Coronary artery (tissue), 2 donors: ENCODE measurements around the gene RFTN1.

Source experiments
- DNase-seq: peaks from one replicate; pipeline ENCODE4 v3.0.0-alpha.2; 2017; ENCODE audit warnings: low spot score
- H3K27ac ChIP-seq, 2 donors: fragments of 200-600 bp; sonication (generic); one replicate each; pipeline ENCODE4 v1.5.1; 2016 to 2019
- H3K4me3 ChIP-seq: fragments of 200-600 bp; sonication (generic); 2 replicates; pipeline ENCODE4 v1.5.1; 2016; ENCODE audit warnings: mild to moderate bottlenecking, moderate library complexity
- TF ChIP-seq, protein P1 (sequence below): fragments of 200-600 bp; sonication (generic); IDR thresholded peaks from one replicate; pipeline ENCODE4 v1.5.1; 2019; ENCODE audit warnings: antibody characterized with exemption

RFTN1 gene

GRCh38 chr3:16428612-16429011 is 84.9 kb downstream of the RFTN1 start:
- Histone ChIP-seq H3K27ac (no peak overlapping the region), H3K4me3 (no peak overlapping the region)
- TF ChIP-seq, protein P1, sequence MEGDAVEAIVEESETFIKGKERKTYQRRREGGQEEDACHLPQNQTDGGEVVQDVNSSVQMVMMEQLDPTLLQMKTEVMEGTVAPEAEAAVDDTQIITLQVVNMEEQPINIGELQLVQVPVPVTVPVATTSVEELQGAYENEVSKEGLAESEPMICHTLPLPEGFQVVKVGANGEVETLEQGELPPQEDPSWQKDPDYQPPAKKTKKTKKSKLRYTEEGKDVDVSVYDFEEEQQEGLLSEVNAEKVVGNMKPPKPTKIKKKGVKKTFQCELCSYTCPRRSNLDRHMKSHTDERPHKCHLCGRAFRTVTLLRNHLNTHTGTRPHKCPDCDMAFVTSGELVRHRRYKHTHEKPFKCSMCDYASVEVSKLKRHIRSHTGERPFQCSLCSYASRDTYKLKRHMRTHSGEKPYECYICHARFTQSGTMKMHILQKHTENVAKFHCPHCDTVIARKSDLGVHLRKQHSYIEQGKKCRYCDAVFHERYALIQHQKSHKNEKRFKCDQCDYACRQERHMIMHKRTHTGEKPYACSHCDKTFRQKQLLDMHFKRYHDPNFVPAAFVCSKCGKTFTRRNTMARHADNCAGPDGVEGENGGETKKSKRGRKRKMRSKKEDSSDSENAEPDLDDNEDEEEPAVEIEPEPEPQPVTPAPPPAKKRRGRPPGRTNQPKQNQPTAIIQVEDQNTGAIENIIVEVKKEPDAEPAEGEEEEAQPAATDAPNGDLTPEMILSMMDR: no peak
- DNase-seq: no peak

GRCh38 chr3:16427103-16427965 is 86.2 kb downstream of the RFTN1 start:
- Histone ChIP-seq H3K27ac (peak overlapping the region; percentile 50 to 75), H3K4me3 (no peak overlapping the region)
- TF ChIP-seq, protein P1: no peak
- DNase-seq: no peak

DNA sequence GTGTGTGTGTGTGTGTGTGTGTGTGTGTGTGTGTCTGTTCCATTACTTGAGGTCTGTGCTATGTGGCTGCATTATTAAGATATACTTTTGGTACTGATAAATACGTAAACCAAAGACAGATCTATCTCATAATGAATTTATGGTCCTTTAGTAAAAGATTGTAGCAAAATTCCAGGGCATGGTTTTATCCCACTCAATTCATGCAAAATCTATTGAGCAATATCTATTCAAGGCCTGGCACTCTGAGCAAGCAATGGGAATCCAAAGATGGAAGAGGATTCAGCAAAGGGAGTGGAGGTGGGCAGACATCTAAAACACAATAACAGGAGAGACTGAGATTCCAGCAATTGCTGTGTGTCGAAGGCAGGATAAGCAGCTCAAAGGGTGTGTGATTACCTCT is 86.8 kb downstream of the RFTN1 start:
- TF ChIP-seq, protein P1: no peak
- H3K27ac ChIP-seq: peak overlapping the region in 1 of 2 donors; percentile 50
- no peak for DNase-seq
- H3K4me3 ChIP-seq: no peak overlapping the region

DNA sequence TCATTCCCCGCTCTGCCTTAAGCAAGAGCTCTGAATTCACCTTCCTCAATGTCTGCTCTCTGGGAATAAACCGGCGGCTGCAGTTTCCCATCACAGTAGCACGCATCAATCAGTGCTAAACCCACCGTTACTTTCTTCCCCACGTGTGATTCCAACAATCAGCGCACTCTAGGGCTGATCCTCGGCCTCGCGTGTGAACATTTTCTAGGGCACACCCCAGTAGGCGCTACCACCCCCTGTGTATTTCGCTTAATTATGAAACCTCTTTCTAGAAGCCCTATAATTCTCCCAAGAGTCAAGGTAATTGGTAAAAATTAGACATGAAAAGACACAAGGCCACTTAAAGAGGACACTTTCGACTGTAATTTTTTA is 87.5 kb downstream of the RFTN1 start:
- no peak overlapping the region for H3K4me3 ChIP-seq
- H3K27ac ChIP-seq: no peak overlapping the region
- TF ChIP-seq, protein P1: no peak
- no peak for DNase-seq

DNA sequence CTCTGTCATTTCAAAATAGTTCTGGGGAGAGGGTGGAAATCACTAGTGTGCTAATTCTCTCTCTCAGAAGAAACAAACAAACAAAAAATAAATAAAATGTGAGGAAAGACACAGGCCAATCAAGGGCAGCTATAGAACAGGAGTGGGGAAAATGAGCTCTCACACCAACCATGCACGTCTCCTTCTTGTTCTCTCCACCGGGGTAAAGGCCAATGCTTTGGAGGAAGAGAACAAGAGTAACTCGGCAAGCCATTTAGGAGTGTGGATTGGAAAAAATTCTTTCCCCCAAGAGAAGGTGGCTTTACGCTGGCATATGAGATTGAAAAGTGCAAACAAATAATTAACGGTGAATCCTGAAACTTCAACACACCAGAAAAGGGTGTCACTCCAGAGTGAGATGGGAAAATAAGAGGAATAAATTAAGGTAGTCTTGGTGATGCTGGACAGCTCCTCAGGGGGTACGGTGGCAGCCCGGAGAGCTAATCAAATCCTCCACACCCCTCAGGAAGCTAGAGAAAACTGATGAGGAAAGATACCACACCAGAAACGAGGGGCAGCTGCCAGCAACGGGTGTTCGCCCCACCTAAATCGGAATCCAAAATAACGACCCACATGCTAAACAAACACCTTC is 88.0 kb downstream of the RFTN1 start:
- H3K4me3 ChIP-seq: no peak overlapping the region
- no peak overlapping the region for H3K27ac ChIP-seq
- TF ChIP-seq, protein P1: no peak
- no peak for DNase-seq

DNA sequence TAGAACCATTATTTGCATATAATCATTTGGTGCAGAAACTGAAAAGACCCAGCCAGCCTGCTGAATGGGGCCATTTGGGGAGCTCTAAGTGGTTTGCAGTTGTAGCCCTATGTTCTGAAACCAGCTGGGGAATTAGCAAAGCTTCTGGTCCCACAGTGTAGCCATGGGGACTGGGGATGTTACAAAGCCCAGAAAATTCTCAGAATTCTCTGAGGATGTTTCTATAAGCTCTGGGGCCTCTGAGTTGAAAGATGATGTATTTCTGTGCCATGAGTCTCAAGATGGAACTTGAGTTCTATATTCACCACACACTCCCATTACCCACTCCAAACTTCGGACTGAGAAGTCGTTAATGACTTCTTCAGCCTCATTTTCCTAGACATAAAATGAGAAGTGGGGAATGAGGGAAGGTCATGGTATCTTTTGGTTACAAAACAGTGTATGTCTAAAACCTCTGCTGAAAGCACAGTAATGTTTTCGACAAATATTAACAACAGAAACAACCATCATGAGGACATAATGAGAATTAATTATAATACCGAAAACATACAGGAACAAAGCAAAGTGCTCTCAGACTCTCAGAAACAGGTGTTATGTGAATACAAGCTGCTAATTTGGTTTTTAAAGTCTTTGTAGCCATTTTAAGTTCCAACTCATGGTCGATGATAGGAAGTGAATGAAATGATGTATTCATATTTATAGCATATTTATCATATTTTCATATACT is 89.4 kb downstream of the RFTN1 start:
- TF ChIP-seq, protein P1: no peak
- DNase-seq: no peak

More for the DNA sequence above, 89.4 kb downstream of the RFTN1 start:
- Histone ChIP-seq H3K27ac (no peak overlapping the region), H3K4me3 (no peak overlapping the region)
